GM19397 (cell line): ENCODE results near the gene TRIM37.

Experiments
- ATAC-seq: cut with Tn5 transposase; IDR thresholded peaks from one replicate; pipeline ENCODE4 v1.9.1; 2021; ENCODE audit warnings: mild to moderate bottlenecking, moderate library complexity; ENCODE audit not compliant: unreplicated experiment

The TRIM37 gene

GRCh38 chr17:59046192-59046591, 60.5 kb downstream of the TRIM37 start:
- ATAC-seq: no peak

GRCh38 chr17:59038734-59039133, 67.9 kb downstream of the TRIM37 start:
- ATAC-seq: no peak

GRCh38 chr17:59037960-59038359, 68.7 kb downstream of the TRIM37 start:
- ATAC-seq: no peak

- ATAC-seq: no peak
These were observed 75.9 kb downstream of the TRIM37 start for GRCh38 chr17:59030811-59031210.

GRCh38 chr17:59028328-59028727, 78.4 kb downstream of the TRIM37 start:
- no peak for ATAC-seq

GRCh38 chr17:59027750-59028149, 78.9 kb downstream of the TRIM37 start:
- no peak for ATAC-seq

- ATAC-seq: no peak
These were observed 80.3 kb downstream of the TRIM37 start for GRCh38 chr17:59026176-59026939.

GRCh38 chr17:59024916-59025315, 81.8 kb downstream of the TRIM37 start:
- no peak for ATAC-seq

GRCh38 chr17:59018019-59018418, 88.7 kb downstream of the TRIM37 start:
- ATAC-seq: no peak

- ATAC-seq: no peak
These were observed 94.7 kb downstream of the TRIM37 start for GRCh38 chr17:59011975-59012374.

GRCh38 chr17:59010026-59010425, 96.7 kb downstream of the TRIM37 start:
- no peak for ATAC-seq

- ATAC-seq: no peak
These were observed 97.9 kb downstream of the TRIM37 start for GRCh38 chr17:59008737-59009136.

- no peak for ATAC-seq
These were observed 98.7 kb downstream of the TRIM37 start for GRCh38 chr17:59007995-59008394.

- ATAC-seq: no peak
These were observed 102.2 kb downstream of the TRIM37 start for GRCh38 chr17:59004338-59005111.

- ATAC-seq: no peak
These were observed 102.8 kb downstream of the TRIM37 start for GRCh38 chr17:59003860-59004259.

GRCh38 chr17:59002848-59003247, 103.8 kb downstream of the TRIM37 start:
- ATAC-seq: no peak

- no peak for ATAC-seq
These were observed 104.6 kb downstream of the TRIM37 start for GRCh38 chr17:59002126-59002525.

GRCh38 chr17:59001158-59001814, 105.4 kb downstream of the TRIM37 start:
- peak; percentile 86 for ATAC-seq

- no peak for ATAC-seq
These were observed 106.7 kb downstream of the TRIM37 start for GRCh38 chr17:59000022-59000421.

- ATAC-seq: no peak
These were observed 107.2 kb downstream of the TRIM37 start for GRCh38 chr17:58999500-58999899.

- no peak for ATAC-seq
These were observed 107.8 kb downstream of the TRIM37 start for GRCh38 chr17:58998871-58999270.
